ENCODE results near the gene MDGA2. TPM values are rescaled to one million over a fixed set of nuclear protein-coding genes. Genes with fewer than 3 reads are reported as not detected.
A peak's percentile ranks its signal among the peaks of the same experiment; 100 is the strongest.
"Not testable (repeated sequence)": the region's sequence is repeated elsewhere in the genome, so short reads cannot be mapped to it uniquely, and the experiment has no call there.

Gene MDGA2
- total RNA-seq, 4 donors from 2014 or later = not detected

- Histone ChIP-seq H3K27me3 (no peaks in the 10 kb centered on the region), H3K9me3 (no peaks in the 10 kb centered on the region), H3K36me3 (no peaks in the 10 kb centered on the region), H3K27ac (no peak overlapping the region), H3K4me3 (no peak overlapping the region), H3K4me1 (no peaks in the 10 kb centered on the region)
- TF ChIP-seq POLR2A (IDR thresholded peaks at IDR 0.05) (no peak), CTCF (IDR thresholded peaks at IDR 0.05) (no peak)
- DNase-seq = no peak
These were observed 734.8 kb downstream of the MDGA2 start for GRCh38 chr14:46940611-46941010.

- Histone ChIP-seq H3K27ac (no peak overlapping the region), H3K4me1 (no peaks in the 10 kb centered on the region), H3K4me3 (no peak overlapping the region), H3K9me3 (no peaks in the 10 kb centered on the region), H3K27me3 (no peaks in the 10 kb centered on the region), H3K36me3 (no peaks in the 10 kb centered on the region)
- DNase-seq = no peak
- TF ChIP-seq POLR2A (IDR thresholded peaks at IDR 0.05) = no peak
- peak in 1 of 6 experiments; percentile 22 for TF ChIP-seq CTCF (IDR thresholded peaks at IDR 0.05)
These were observed 754.9 kb downstream of the MDGA2 start for GRCh38 chr14:46920542-46920941.

GRCh38 chr14:46915539-46915938 is 759.9 kb downstream of the MDGA2 start:
- DNase-seq, H3K36me3 ChIP-seq: not testable (repeated sequence)

GRCh38 chr14:46902837-46903236 is 772.6 kb downstream of the MDGA2 start:
- Histone ChIP-seq H3K27me3 (no peaks in the 10 kb centered on the region), H3K9me3 (no peaks in the 10 kb centered on the region), H3K4me3 (no peak overlapping the region), H3K27ac (no peak overlapping the region), H3K36me3 (no peaks in the 10 kb centered on the region), H3K4me1 (no peaks in the 10 kb centered on the region)
- TF ChIP-seq POLR2A (IDR thresholded peaks at IDR 0.05) = no peak
- TF ChIP-seq CTCF (IDR thresholded peaks at IDR 0.05) = no peak
- DNase-seq = no peak

More at GRCh38 chr14:46915539-46915938, 759.9 kb downstream of the MDGA2 start:
- not testable (repeated sequence) for H3K9me3 ChIP-seq, H3K27ac ChIP-seq, H3K4me3 ChIP-seq, H3K4me1 ChIP-seq, H3K27me3 ChIP-seq

GRCh38 chr14:46894476-46894875 is 780.9 kb downstream of the MDGA2 start:
- TF ChIP-seq POLR2A (IDR thresholded peaks at IDR 0.05) (no peak), CTCF (IDR thresholded peaks at IDR 0.05) (no peak)
- no peaks in the 10 kb centered on the region for H3K4me1 ChIP-seq
- H3K27ac ChIP-seq = no peak overlapping the region
- no peak overlapping the region for H3K4me3 ChIP-seq
- no peaks in the 10 kb centered on the region for H3K9me3 ChIP-seq
- H3K36me3 ChIP-seq = no peaks in the 10 kb centered on the region
- no peaks in the 10 kb centered on the region for H3K27me3 ChIP-seq
- no peak for DNase-seq

GRCh38 chr14:46887144-46887543 is 788.3 kb downstream of the MDGA2 start:
- no peaks in the 10 kb centered on the region for H3K4me1 ChIP-seq
- no peak for DNase-seq
- no peaks in the 10 kb centered on the region for H3K27me3 ChIP-seq
- H3K27ac ChIP-seq = no peak overlapping the region
- H3K4me3 ChIP-seq = no peak overlapping the region
- H3K9me3 ChIP-seq = no peaks in the 10 kb centered on the region
- H3K36me3 ChIP-seq = no peaks in the 10 kb centered on the region
- TF ChIP-seq POLR2A (IDR thresholded peaks at IDR 0.05) = no peak
- TF ChIP-seq CTCF (IDR thresholded peaks at IDR 0.05) = no peak

Measured in Peyer's patch (tissue), 4 donors.